Stomach (tissue), 4 donors: ENCODE data around the gene ZBTB44.

ENCODE experiments used
- CTCF ChIP-seq, 7 experiments: fragments of 450-650 bp in 4 of 7; fragments of 200-600 bp in 3 of 7; sonication (generic) in 3 of 7; IDR thresholded peaks; one replicate each; pipeline ENCODE4 v1.5.1; 2016 to 2019; ENCODE audit warnings: antibody characterized with exemption in 7 of 7, control low read depth in 2 of 7, mild to moderate bottlenecking in 1 of 7
- EP300 ChIP-seq: sonication (generic); formaldehyde crosslinking; IDR thresholded peaks from one replicate; pipeline ENCODE4 v1.6.1; 2017; ENCODE audit warnings: antibody characterized with exemption
- POLR2A ChIP-seq, 4 donors: fragments of 450-650 bp; IDR thresholded peaks; one replicate each; pipeline ENCODE4 v1.6.1; 2016; ENCODE audit warnings: antibody characterized with exemption in 4 of 4, control low read depth in 2 of 4, mild to moderate bottlenecking in 1 of 4, moderate library complexity in 1 of 4
- POLR2AphosphoS5 ChIP-seq, 3 donors: sonication (generic); formaldehyde crosslinking; IDR thresholded peaks; one replicate each; pipeline ENCODE4 v1.6.1; 2016; ENCODE audit warnings: antibody characterized with exemption in 3 of 3

GRCh38 chr11:130262424-130262823 is 52.3 kb downstream of the ZBTB44 start:
- TF ChIP-seq CTCF (IDR thresholded peaks at IDR 0.05) (no peak), POLR2A (IDR thresholded peaks at IDR 0.05) (no peak), POLR2AphosphoS5 (IDR thresholded peaks at IDR 0.05) (no peak), EP300 (no peak)
